ENCODE measurements around the gene JOSD1. TPM values are rescaled to one million over a fixed set of nuclear protein-coding genes. Genes with fewer than 3 reads are reported as not detected.
"Not testable (repeated sequence)": the region's sequence is repeated elsewhere in the genome, so short reads cannot be mapped to it uniquely, and the experiment has no call there.

The JOSD1 gene
- total and polyA plus RNA-seq, 2 experiments from 2014 or later, result 18.6 to 104 TPM

- Histone ChIP-seq H3K4me1 (ENCODE audit: insufficient read depth) (no peaks in the 10 kb centered on the region), H3K36me3 (replicated peaks; ENCODE audit: insufficient read depth, low read depth) (no peaks in the 10 kb centered on the region), H3K9me3 (ENCODE audit: low read depth) (no peaks in the 10 kb centered on the region), H3K79me2 (peaks cover 10% of the 10 kb centered on the region), H4K20me1 (ENCODE audit: insufficient read depth, poor library complexity, severe bottlenecking) (no peaks in the 10 kb centered on the region), H3K4me3 (no peak overlapping the region), H3K4me2 (no peak overlapping the region), H3K27me3 (no peaks in the 10 kb centered on the region), H3K9me2 (replicated peaks; ENCODE audit: insufficient read depth) (no peaks in the 10 kb centered on the region), H2AFZ (no peak overlapping the region), H3K27ac (no peak overlapping the region)
- TF ChIP-seq EZH2phosphoT487 (IDR thresholded peaks at IDR 0.05; ENCODE audit: low read depth, severe bottlenecking, unreplicated experiment) (no peak), EZH2 (IDR thresholded peaks at IDR 0.05; ENCODE audit: borderline replicate concordance) (no peak)
- TF ChIP-seq, protein P1, sequence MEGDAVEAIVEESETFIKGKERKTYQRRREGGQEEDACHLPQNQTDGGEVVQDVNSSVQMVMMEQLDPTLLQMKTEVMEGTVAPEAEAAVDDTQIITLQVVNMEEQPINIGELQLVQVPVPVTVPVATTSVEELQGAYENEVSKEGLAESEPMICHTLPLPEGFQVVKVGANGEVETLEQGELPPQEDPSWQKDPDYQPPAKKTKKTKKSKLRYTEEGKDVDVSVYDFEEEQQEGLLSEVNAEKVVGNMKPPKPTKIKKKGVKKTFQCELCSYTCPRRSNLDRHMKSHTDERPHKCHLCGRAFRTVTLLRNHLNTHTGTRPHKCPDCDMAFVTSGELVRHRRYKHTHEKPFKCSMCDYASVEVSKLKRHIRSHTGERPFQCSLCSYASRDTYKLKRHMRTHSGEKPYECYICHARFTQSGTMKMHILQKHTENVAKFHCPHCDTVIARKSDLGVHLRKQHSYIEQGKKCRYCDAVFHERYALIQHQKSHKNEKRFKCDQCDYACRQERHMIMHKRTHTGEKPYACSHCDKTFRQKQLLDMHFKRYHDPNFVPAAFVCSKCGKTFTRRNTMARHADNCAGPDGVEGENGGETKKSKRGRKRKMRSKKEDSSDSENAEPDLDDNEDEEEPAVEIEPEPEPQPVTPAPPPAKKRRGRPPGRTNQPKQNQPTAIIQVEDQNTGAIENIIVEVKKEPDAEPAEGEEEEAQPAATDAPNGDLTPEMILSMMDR (IDR thresholded peaks at IDR 0.05; ENCODE audit: poor library complexity), result no peak
- WGBS (ENCODE audit: low lambda C conversion rate, missing lambda C conversion rate), result 79% methylated on average over 5 of the region's 5 CpGs
- DNase-seq (ENCODE audit: low spot score), result no peak
Observed at GRCh38 chr22:38649841-38650522, 50.8 kb downstream of the JOSD1 start.

DNA sequence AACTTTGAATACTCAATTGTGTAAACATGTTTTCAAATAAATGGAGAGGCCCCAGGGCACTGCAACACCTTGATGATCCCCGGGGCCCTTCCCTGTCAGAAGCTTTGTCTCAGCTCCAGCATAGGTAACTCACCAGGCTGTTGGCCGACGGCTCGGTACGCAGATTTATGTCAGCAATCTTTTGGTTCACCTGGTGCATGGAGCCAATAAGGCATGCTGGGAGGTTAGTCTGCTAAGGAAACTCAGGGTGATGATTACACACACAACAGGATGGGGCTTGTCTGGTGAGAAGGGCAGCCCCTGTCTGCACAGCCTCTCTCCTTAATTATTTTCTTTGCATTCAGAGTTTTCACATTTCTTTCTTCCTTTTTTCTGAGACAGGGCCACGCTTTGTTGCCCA is 55.3 kb downstream of the JOSD1 start:
- no peaks in the 10 kb centered on the region for H3K36me3 ChIP-seq (replicated peaks; ENCODE audit: insufficient read depth, low read depth)
- H3K9me2 ChIP-seq (replicated peaks; ENCODE audit: insufficient read depth), result no peaks in the 10 kb centered on the region

GRCh38 chr22:38644245-38644644 is 56.5 kb downstream of the JOSD1 start:
- H3K4me1 ChIP-seq (ENCODE audit: insufficient read depth); H3K79me2 ChIP-seq; H4K20me1 ChIP-seq (ENCODE audit: insufficient read depth, poor library complexity, severe bottlenecking); H3K27ac ChIP-seq; H3K9me3 ChIP-seq (ENCODE audit: low read depth); H3K27me3 ChIP-seq; DNase-seq (ENCODE audit: low spot score); H3K4me2 ChIP-seq; H3K9me2 ChIP-seq (replicated peaks; ENCODE audit: insufficient read depth); H3K36me3 ChIP-seq (replicated peaks; ENCODE audit: insufficient read depth, low read depth); H3K4me3 ChIP-seq; H2AFZ ChIP-seq: not testable (repeated sequence)
- 98% methylated on average over 5 of the region's 5 CpGs for WGBS (ENCODE audit: low lambda C conversion rate, missing lambda C conversion rate)

More for the DNA sequence above, 55.3 kb downstream of the JOSD1 start:
- Histone ChIP-seq H2AFZ (no peak overlapping the region), H3K27me3 (no peaks in the 10 kb centered on the region), H3K79me2 (no peaks in the 10 kb centered on the region), H3K4me3 (no peak overlapping the region), H3K4me2 (no peak overlapping the region), H3K4me1 (ENCODE audit: insufficient read depth) (no peaks in the 10 kb centered on the region), H4K20me1 (ENCODE audit: insufficient read depth, poor library complexity, severe bottlenecking) (no peaks in the 10 kb centered on the region), H3K27ac (no peak overlapping the region), H3K9me3 (ENCODE audit: low read depth) (no peaks in the 10 kb centered on the region)
- DNase-seq (ENCODE audit: low spot score), result no peak
- 96% methylated on average over 6 of the region's 6 CpGs for WGBS (ENCODE audit: low lambda C conversion rate, missing lambda C conversion rate)
- TF ChIP-seq EZH2 (IDR thresholded peaks at IDR 0.05; ENCODE audit: borderline replicate concordance), result no peak
- no peak for TF ChIP-seq EZH2phosphoT487 (IDR thresholded peaks at IDR 0.05; ENCODE audit: low read depth, severe bottlenecking, unreplicated experiment)

- Histone ChIP-seq H3K27me3 (no peaks in the 10 kb centered on the region), H3K27ac (no peak overlapping the region), H3K4me1 (ENCODE audit: insufficient read depth) (no peaks in the 10 kb centered on the region), H3K36me3 (replicated peaks; ENCODE audit: insufficient read depth, low read depth) (no peaks in the 10 kb centered on the region), H3K4me3 (no peak overlapping the region), H3K79me2 (no peaks in the 10 kb centered on the region), H3K9me3 (ENCODE audit: low read depth) (no peaks in the 10 kb centered on the region), H4K20me1 (ENCODE audit: insufficient read depth, poor library complexity, severe bottlenecking) (no peaks in the 10 kb centered on the region), H3K9me2 (replicated peaks; ENCODE audit: insufficient read depth) (no peaks in the 10 kb centered on the region), H3K4me2 (no peak overlapping the region), H2AFZ (no peak overlapping the region)
- WGBS (ENCODE audit: low lambda C conversion rate, missing lambda C conversion rate), result 94% methylated on average over 13 of the region's 13 CpGs
- DNase-seq (ENCODE audit: low spot score), result no peak
- TF ChIP-seq, protein P1 (IDR thresholded peaks at IDR 0.05; ENCODE audit: poor library complexity), result no peak
- TF ChIP-seq EZH2 (IDR thresholded peaks at IDR 0.05; ENCODE audit: borderline replicate concordance) (no peak), EZH2phosphoT487 (IDR thresholded peaks at IDR 0.05; ENCODE audit: low read depth, severe bottlenecking, unreplicated experiment) (no peak)
Observed at GRCh38 chr22:38641476-38642040, 59.2 kb downstream of the JOSD1 start.
